ENCODE measurements around the gene BCAP29.

Gene BCAP29

GRCh38 chr7:107668296-107668695, 88.2 kb downstream of the BCAP29 start:
- no peak for DNase-seq (ENCODE audit: low read depth)

Measured in CMK (cell line).